SK-N-SH (cell line): ENCODE measurements around the gene TNK2.

Source experiments
- CHD2 ChIP-seq: fragments of 150-350 bp; IDR thresholded peaks from 2 replicates; pipeline ENCODE4 v1.6.1; 2018; ENCODE audit warnings: low read length; ENCODE audit not compliant: partially characterized antibody
- EP300 ChIP-seq, 2 experiments: IDR thresholded peaks; 2 replicates each; pipeline versions ENCODE4 v1.4.0 to v1.6.1; 2012; ENCODE audit warnings: borderline replicate concordance in 1 of 2, low read depth in 1 of 2, low read length in 1 of 2
- FOXM1 ChIP-seq: IDR thresholded peaks from 2 replicates; pipeline ENCODE4 v1.4.0; 2012; ENCODE audit warnings: low read depth, mild to moderate bottlenecking
- GABPA ChIP-seq: IDR thresholded peaks from 2 replicates; pipeline ENCODE4 v1.4.0; 2012; ENCODE audit warnings: low read depth, mild to moderate bottlenecking
- JUND ChIP-seq: IDR thresholded peaks from 2 replicates; pipeline ENCODE4 v1.4.0; 2012
- PBX3 ChIP-seq: IDR thresholded peaks from 2 replicates; pipeline ENCODE4; 2012
- POLR2AphosphoS5 ChIP-seq: IDR thresholded peaks from 2 replicates; pipeline ENCODE4 v1.6.1; 2012; ENCODE audit warnings: low read depth, low read length
- SIN3A ChIP-seq: IDR thresholded peaks from 2 replicates; pipeline ENCODE4 v1.6.1; 2012; ENCODE audit warnings: low read depth, mild to moderate bottlenecking, low read length, moderate library complexity, borderline replicate concordance
- SMC3 ChIP-seq: IDR thresholded peaks from 2 replicates; pipeline ENCODE4 v1.6.1; 2012; ENCODE audit warnings: low read depth, low read length, improper control_type of control experiment
- TEAD4 ChIP-seq: IDR thresholded peaks from 2 replicates; pipeline ENCODE4 v1.4.0; 2012; ENCODE audit warnings: mild to moderate bottlenecking, borderline replicate concordance; ENCODE audit not compliant: insufficient read depth
- USF2 ChIP-seq: fragments of 150-350 bp; IDR thresholded peaks from 2 replicates; pipeline ENCODE4 v1.6.1; 2017; ENCODE audit warnings: antibody characterized with exemption, low read length, low read depth, borderline replicate concordance
- YY1 ChIP-seq: IDR thresholded peaks from 2 replicates; pipeline ENCODE4 v1.4.0; 2012; ENCODE audit warnings: low read depth, mild to moderate bottlenecking
- TF ChIP-seq, protein P1 (sequence below): fragments of 200-600 bp; sonication (generic); IDR thresholded peaks from 2 replicates; pipeline ENCODE4 v1.6.1; 2017; ENCODE audit warnings: antibody characterized with exemption, mild to moderate bottlenecking, moderate library complexity
- TF ChIP-seq, protein P2 (sequence below): IDR thresholded peaks from 2 replicates; pipeline ENCODE4 v1.4.0; 2012; ENCODE audit warnings: low read depth

DNA sequence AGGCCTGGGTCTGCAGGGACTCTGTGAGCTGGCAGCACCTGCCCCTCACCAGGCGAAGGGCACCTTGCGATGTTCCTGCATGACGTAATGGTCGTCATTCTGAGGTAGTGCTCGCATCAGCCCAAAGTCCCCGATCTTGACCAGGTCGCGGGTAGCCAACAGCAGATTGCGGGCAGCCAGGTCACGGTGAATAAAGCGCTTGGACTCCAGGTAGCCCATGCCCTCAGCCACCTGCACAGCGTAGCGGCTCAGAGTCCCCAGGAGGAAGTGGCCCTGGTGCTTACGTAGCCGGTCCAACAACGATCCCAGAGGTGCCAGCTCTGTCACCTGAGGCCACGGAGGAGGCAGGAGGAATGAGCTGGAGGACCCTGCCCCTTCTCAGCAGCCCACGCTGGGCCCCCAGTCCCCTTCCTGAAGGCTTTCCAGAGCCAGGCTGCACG is 26.3 kb downstream of the TNK2 start:
- TF ChIP-seq PBX3 (no peak), YY1 (no peak), POLR2AphosphoS5 (no peak), TEAD4 (no peak), SMC3 (no peak), SIN3A (no peak), USF2 (no peak), CHD2 (no peak), GABPA (no peak), FOXM1 (no peak), JUND (no peak), EP300 (IDR thresholded peaks at IDR 0.05; ENCODE audit: borderline replicate concordance in 1 of 2, low read depth in 1 of 2, low read length in 1 of 2) (no peak)
- TF ChIP-seq, protein P1, sequence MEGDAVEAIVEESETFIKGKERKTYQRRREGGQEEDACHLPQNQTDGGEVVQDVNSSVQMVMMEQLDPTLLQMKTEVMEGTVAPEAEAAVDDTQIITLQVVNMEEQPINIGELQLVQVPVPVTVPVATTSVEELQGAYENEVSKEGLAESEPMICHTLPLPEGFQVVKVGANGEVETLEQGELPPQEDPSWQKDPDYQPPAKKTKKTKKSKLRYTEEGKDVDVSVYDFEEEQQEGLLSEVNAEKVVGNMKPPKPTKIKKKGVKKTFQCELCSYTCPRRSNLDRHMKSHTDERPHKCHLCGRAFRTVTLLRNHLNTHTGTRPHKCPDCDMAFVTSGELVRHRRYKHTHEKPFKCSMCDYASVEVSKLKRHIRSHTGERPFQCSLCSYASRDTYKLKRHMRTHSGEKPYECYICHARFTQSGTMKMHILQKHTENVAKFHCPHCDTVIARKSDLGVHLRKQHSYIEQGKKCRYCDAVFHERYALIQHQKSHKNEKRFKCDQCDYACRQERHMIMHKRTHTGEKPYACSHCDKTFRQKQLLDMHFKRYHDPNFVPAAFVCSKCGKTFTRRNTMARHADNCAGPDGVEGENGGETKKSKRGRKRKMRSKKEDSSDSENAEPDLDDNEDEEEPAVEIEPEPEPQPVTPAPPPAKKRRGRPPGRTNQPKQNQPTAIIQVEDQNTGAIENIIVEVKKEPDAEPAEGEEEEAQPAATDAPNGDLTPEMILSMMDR: no peak
- TF ChIP-seq, protein P2, sequence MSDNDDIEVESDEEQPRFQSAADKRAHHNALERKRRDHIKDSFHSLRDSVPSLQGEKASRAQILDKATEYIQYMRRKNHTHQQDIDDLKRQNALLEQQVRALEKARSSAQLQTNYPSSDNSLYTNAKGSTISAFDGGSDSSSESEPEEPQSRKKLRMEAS: no peak
